HG03066 (cell line): Measurements from ENCODE around the gene ADM5.

Experiments
- ATAC-seq: cut with Tn5 transposase; IDR thresholded peaks from one replicate; pipeline ENCODE4 v1.9.1; 2021; ENCODE audit warnings: low read depth; ENCODE audit not compliant: unreplicated experiment

Gene ADM5

GRCh38 chr19:49658139-49658517, 31.3 kb upstream of the ADM5 start:
- no peak for ATAC-seq

GRCh38 chr19:49658566-49659442, 30.6 kb upstream of the ADM5 start:
- ATAC-seq = no peak

GRCh38 chr19:49660338-49660961, 28.9 kb upstream of the ADM5 start:
- ATAC-seq = no peak

- no peak for ATAC-seq
Measured at GRCh38 chr19:49662011-49662410, 27.4 kb upstream of the ADM5 start.

- ATAC-seq = no peak
Measured at GRCh38 chr19:49663224-49663623, 26.2 kb upstream of the ADM5 start.

GRCh38 chr19:49664171-49665035, 25.0 kb upstream of the ADM5 start:
- ATAC-seq = no peak

- no peak for ATAC-seq
Measured at GRCh38 chr19:49665036-49665350, 24.4 kb upstream of the ADM5 start.

DNA sequence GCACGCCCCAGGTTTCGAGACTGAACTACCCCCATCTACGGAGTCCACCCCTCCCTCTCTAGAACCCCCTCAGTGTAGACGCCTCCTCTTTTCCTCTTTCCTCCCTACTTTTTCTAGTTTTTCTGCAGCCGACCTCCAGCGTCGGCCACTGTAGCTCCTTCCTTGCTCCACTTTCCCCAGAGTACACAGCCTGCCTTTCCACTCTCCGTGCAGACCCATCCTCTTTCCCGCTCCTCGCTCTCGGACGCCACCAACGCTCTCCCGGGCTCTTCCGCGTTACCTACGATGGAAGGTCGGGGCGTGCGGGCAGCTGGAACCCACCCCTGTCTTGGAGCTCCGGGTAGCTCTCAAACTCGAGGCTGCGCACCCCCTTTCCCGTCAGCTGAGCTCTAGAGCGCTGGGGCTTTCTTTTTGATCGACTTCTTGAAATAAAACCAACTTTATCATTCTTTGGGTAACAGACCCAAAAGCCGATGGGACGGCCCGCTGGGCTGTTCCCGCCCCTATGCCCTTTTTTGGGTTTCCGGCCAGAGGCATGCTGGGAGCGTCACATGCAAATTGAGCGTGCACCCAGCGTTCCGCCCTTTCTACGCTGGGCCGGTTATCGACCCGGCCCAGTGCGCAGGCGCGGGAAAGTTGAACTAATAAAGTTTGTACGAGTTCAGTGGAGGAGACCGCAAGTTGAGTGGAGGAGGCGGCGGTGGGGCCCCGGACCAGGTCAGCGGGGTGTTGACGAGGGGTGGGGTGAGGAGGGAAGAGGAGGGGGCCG, 23.9 kb upstream of the ADM5 start, which contains the start of the genes BCL2L12 and IRF3:
BCL2L12 (plus strand) TSS at position 583 of the 769 bp plus-strand sequence. CDS start 760 bp downstream, outside the sequence.
IRF3 (minus strand) TSS at position 507 of the 769 bp plus-strand sequence. CDS start 1,019 bp downstream, outside the sequence.
- ATAC-seq = peak; percentile 77

GRCh38 chr19:49666120-49666444, 23.3 kb upstream of the ADM5 start:
- ATAC-seq = no peak

- ATAC-seq = no peak
Measured at GRCh38 chr19:49667473-49667872, 21.9 kb upstream of the ADM5 start.

GRCh38 chr19:49669516-49669915, 19.9 kb upstream of the ADM5 start:
- no peak for ATAC-seq

- ATAC-seq = no peak
Measured at GRCh38 chr19:49672131-49672919, 17.1 kb upstream of the ADM5 start.

- ATAC-seq = peak; percentile 21
Measured at GRCh38 chr19:49676136-49676783, 13.1 kb upstream of the ADM5 start.

DNA sequence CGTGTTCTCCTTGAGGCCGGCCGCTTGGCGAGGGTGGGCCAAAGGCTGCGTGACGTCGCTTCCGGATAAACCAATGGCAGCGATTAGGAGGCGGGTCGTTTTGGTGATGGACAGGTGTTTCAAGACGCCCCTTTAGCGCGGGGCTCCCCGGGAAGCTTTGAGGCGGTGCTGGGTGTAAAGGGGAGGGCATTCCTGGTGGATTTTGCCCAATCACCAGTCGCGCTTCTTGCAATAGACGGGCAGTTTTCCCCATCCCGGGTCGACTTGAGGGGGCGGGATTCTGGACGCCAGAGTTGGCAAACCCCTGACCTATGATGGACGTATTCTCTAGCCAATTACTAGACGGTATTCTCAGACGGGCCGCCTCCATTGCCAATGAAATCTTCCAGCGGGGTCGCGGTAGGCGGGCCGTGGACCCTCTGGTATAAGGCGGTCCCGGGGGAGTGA, 12.6 kb upstream of the ADM5 start:
- ATAC-seq = peak; percentile 63

GRCh38 chr19:49677231-49677900, 12.0 kb upstream of the ADM5 start, which contains the start of gene PRMT1:
PRMT1 (plus strand) TSS chr19:49677271; CDS start chr19:49677281, 10 bp downstream.
- ATAC-seq = no peak

GRCh38 chr19:49677901-49678674, 11.3 kb upstream of the ADM5 start:
- no peak for ATAC-seq

GRCh38 chr19:49678985-49679770, 10.2 kb upstream of the ADM5 start:
- no peak for ATAC-seq
